A673 (cell line): ENCODE measurements around the gene PDZD4.

Experiments used
- CTCF ChIP-seq: fragments of 300-800, 200-600 bp; sonication (generic); conservative IDR thresholded peaks from 2 replicates; pipeline ENCODE4 v1.5.1; 2017; ENCODE audit warnings: low read depth, mild to moderate bottlenecking, antibody characterized with exemption, low read length, moderate library complexity, mixed read lengths
- EZH2 ChIP-seq: fragments of 200-600 bp; sonication (generic); IDR thresholded peaks from 2 replicates; pipeline ENCODE4 v1.6.1; 2017; ENCODE audit warnings: borderline replicate concordance, low read depth, mild to moderate bottlenecking, mixed read lengths, antibody characterized with exemption, low read length; ENCODE audit not compliant: poor library complexity, severe bottlenecking

GRCh38 chrX:153805436-153805835, 24.9 kb downstream of the PDZD4 start:
- TF ChIP-seq CTCF (no peak), EZH2 (no peak)
